H1 (cell line): ENCODE data around the gene EML4. TPM values are rescaled to one million over a fixed set of nuclear protein-coding genes. Genes with fewer than 3 reads are reported as not detected.

Experiments
- CTCF ChIA-PET: fragments of 300-600 bp; sonication (Branson Sonifier 250); formaldehyde crosslinking; loops from one replicate; lab custom pipeline; 2021; ENCODE audit not compliant: partially characterized antibody; lab: Charles Lee
- POLR2A ChIA-PET: fragments of 300-600 bp; sonication (Branson Sonifier 250); formaldehyde crosslinking; loops from one replicate; lab custom pipeline; 2021; ENCODE audit warnings: inconsistent platforms; ENCODE audit not compliant: partially characterized antibody; lab: Charles Lee
- DNase-seq, 2 experiments: peaks; one replicate each; pipeline versions ENCODE4 v3.0.0 to v3.0.0-alpha.2; 2010 to 2022; ENCODE audit warnings: low spot score in 2 of 2, low read depth in 1 of 2, mixed read lengths in 1 of 2
- FAIRE-seq: peaks from 2 replicates; lab custom pipeline; 2011; peaks lifted over from hg19 to GRCh38; lab: Jason Lieb, UNC
- H2AFZ ChIP-seq: 2 replicates; pipeline ENCODE4 v1.8.1; 2012; ENCODE audit warnings: low read length, inconsistent platforms
- H2AK5ac ChIP-seq: 2 replicates; pipeline ENCODE4 v1.6.1; 2013; ENCODE audit warnings: low read depth, low read length
- H2BK120ac ChIP-seq: replicated peaks from 2 replicates; pipeline ENCODE3; 2013; ENCODE audit warnings: low read depth, low read length, inconsistent platforms
- H2BK12ac ChIP-seq: 2 replicates; pipeline ENCODE4 v1.6.1; 2013; ENCODE audit warnings: low read depth, low read length
- H2BK15ac ChIP-seq: 2 replicates; pipeline ENCODE4 v1.6.1; 2013; ENCODE audit warnings: low read length
- H2BK20ac ChIP-seq: 2 replicates; pipeline ENCODE4 v1.6.1; 2013; ENCODE audit warnings: low read length
- H2BK5ac ChIP-seq: 2 replicates; pipeline ENCODE4 v1.6.1; 2013; ENCODE audit warnings: low read depth, low read length
- H3K14ac ChIP-seq: 2 replicates; pipeline ENCODE4 v1.6.1; 2013; ENCODE audit warnings: inconsistent platforms; ENCODE audit not compliant: insufficient read length
- H3K18ac ChIP-seq: 2 replicates; pipeline ENCODE4 v1.6.1; 2013; ENCODE audit warnings: low read length; ENCODE audit errors: extremely low read depth
- H3K23ac ChIP-seq: 2 replicates; pipeline ENCODE4 v1.6.1; 2013; ENCODE audit warnings: inconsistent platforms; ENCODE audit not compliant: insufficient read length
- H3K23me2 ChIP-seq: 2 replicates; pipeline ENCODE4 v1.6.1; 2013; ENCODE audit warnings: low read depth, low read length
- H3K27ac ChIP-seq: 2 replicates; pipeline ENCODE4 v1.6.1; 2011; ENCODE audit warnings: low read depth, low read length, inconsistent platforms
- H3K27me3 ChIP-seq, 4 experiments: replicated peaks in 1 of 4; 1 replicate in 1 of 4; 2 replicates in 3 of 4; pipeline versions ENCODE4 v1.6.1 to v1.8.1; 2011 to 2013; ENCODE audit warnings: low read length in 3 of 4, mild to moderate bottlenecking in 3 of 4, inconsistent platforms in 2 of 4, mixed read lengths in 2 of 4, moderate library complexity in 1 of 4; ENCODE audit not compliant: control insufficient read depth in 3 of 4, insufficient read depth in 3 of 4; ENCODE audit errors: extremely low read depth in 1 of 4
- H3K36me3 ChIP-seq, 4 experiments: 2 replicates each; pipeline versions ENCODE4 v1.6.1 to v1.8.1; 2011 to 2013; ENCODE audit warnings: mild to moderate bottlenecking in 4 of 4, low read length in 3 of 4, moderate library complexity in 2 of 4, control low read depth in 1 of 4, inconsistent platforms in 1 of 4; ENCODE audit not compliant: insufficient read depth in 4 of 4, control insufficient read depth in 2 of 4
- H3K4ac ChIP-seq: replicated peaks from 2 replicates; pipeline ENCODE3; 2013; ENCODE audit warnings: low read length, low read depth, mixed read lengths, inconsistent platforms; ENCODE audit not compliant: insufficient read length
- H3K4me1 ChIP-seq, 4 experiments: replicated peaks in 1 of 4; 1 replicate in 1 of 4; 2 replicates in 3 of 4; pipeline versions ENCODE4 v1.6.1 to v1.8.1; 2011 to 2013; ENCODE audit warnings: low read length in 3 of 4, inconsistent platforms in 2 of 4, mixed read lengths in 1 of 4; ENCODE audit not compliant: insufficient read depth in 4 of 4, control insufficient read depth in 3 of 4
- H3K4me2 ChIP-seq, 2 experiments: 2 replicates each; pipeline versions ENCODE4 v1.6.1 to v1.8.1; 2011 to 2013; ENCODE audit warnings: low read depth in 2 of 2, low read length in 2 of 2, control low read depth in 1 of 2, inconsistent platforms in 1 of 2, mild to moderate bottlenecking in 1 of 2; ENCODE audit not compliant: insufficient read depth in 1 of 2
- H3K4me3 ChIP-seq, 4 experiments: fragments of 200-600, 300-600 bp in 1 of 4; sonication (generic), shearing (Covaris generic), sonication (Bioruptor Twin) in 1 of 4; 2 replicates each; pipeline versions ENCODE4 v1.5.1 to v1.8.1; 2011 to 2016; ENCODE audit warnings: low read length in 4 of 4, low read depth in 3 of 4, control low read depth in 2 of 4, inconsistent platforms in 2 of 4, mild to moderate bottlenecking in 2 of 4, mixed read lengths in 1 of 4, moderate library complexity in 1 of 4; ENCODE audit not compliant: insufficient read depth in 2 of 4; ENCODE audit errors: extremely low read depth in 1 of 4
- H3K56ac ChIP-seq: replicated peaks from 2 replicates; pipeline ENCODE3; 2013; ENCODE audit warnings: low read depth, mild to moderate bottlenecking, mixed read lengths, low read length, inconsistent platforms; ENCODE audit not compliant: insufficient read length
- H3K79me1 ChIP-seq: 2 replicates; pipeline ENCODE4 v1.6.1; 2013; ENCODE audit warnings: low read depth, low read length, control low read depth
- H3K79me2 ChIP-seq, 2 experiments: 2 replicates each; pipeline versions ENCODE4 v1.6.1 to v1.8.1; 2012 to 2013; ENCODE audit warnings: low read length in 2 of 2, mild to moderate bottlenecking in 2 of 2, inconsistent platforms in 1 of 2; ENCODE audit not compliant: insufficient read depth in 2 of 2, control insufficient read depth in 1 of 2
- H3K9ac ChIP-seq, 4 experiments: replicated peaks in 1 of 4; 1 replicate in 1 of 4; 2 replicates in 3 of 4; pipeline versions ENCODE4 v1.6.1 to v1.8.1; 2011 to 2013; ENCODE audit warnings: low read depth in 3 of 4, low read length in 3 of 4, control low read depth in 2 of 4, mild to moderate bottlenecking in 2 of 4, moderate library complexity in 2 of 4, inconsistent platforms in 1 of 4; ENCODE audit errors: extremely low read depth in 1 of 4
- H3K9me3 ChIP-seq, 2 experiments: 2 replicates each; pipeline versions ENCODE4 v1.6.1 to v1.8.1; 2012 to 2013; ENCODE audit warnings: mild to moderate bottlenecking in 2 of 2, moderate library complexity in 2 of 2, control low read depth in 1 of 2, inconsistent platforms in 1 of 2, low read depth in 1 of 2, low read length in 1 of 2, mixed read lengths in 1 of 2; ENCODE audit not compliant: insufficient read depth in 2 of 2
- H4K20me1 ChIP-seq, 2 experiments: replicated peaks in 1 of 2; 2 replicates each; pipeline versions ENCODE3 to v1.8.1; 2011 to 2013; ENCODE audit warnings: inconsistent platforms in 2 of 2, low read length in 2 of 2, mild to moderate bottlenecking in 1 of 2; ENCODE audit not compliant: insufficient read depth in 2 of 2, control insufficient read depth in 1 of 2
- H4K5ac ChIP-seq: 2 replicates; pipeline ENCODE4 v1.6.1; 2013; ENCODE audit warnings: low read length, low read depth, mixed read lengths, inconsistent platforms; ENCODE audit not compliant: insufficient read length
- H4K8ac ChIP-seq: 2 replicates; pipeline ENCODE4 v1.8.0; 2013; ENCODE audit warnings: mild to moderate bottlenecking, moderate library complexity, low read length, inconsistent platforms; ENCODE audit not compliant: insufficient read depth; ENCODE audit errors: extremely low read depth
- H4K91ac ChIP-seq: replicated peaks from 2 replicates; pipeline ENCODE3; 2013; ENCODE audit warnings: low read length, mixed read lengths, inconsistent platforms; ENCODE audit not compliant: insufficient read length
- ASH2L ChIP-seq: fragments of 200-600, 300-600 bp; sonication (generic); IDR thresholded peaks from one replicate; pipeline ENCODE4 v1.7.1; 2017; ENCODE audit warnings: low read length
- ATF3 ChIP-seq: IDR thresholded peaks from 2 replicates; pipeline ENCODE4 v1.6.1; 2011; ENCODE audit warnings: low read depth, mild to moderate bottlenecking, low read length; ENCODE audit not compliant: insufficient read depth
- BCL11A ChIP-seq, 2 experiments: IDR thresholded peaks; one replicate each; pipeline ENCODE4 v1.6.1; 2011; ENCODE audit warnings: low read depth in 2 of 2, low read length in 2 of 2, mild to moderate bottlenecking in 2 of 2
- BRCA1 ChIP-seq: IDR thresholded peaks from 2 replicates; pipeline ENCODE4 v1.6.1; 2012; ENCODE audit warnings: low read depth, low read length, improper control_type of control experiment
- CBX8 ChIP-seq: fragments of 300-800, 300-1000 bp; sonication (generic); IDR thresholded peaks from 2 replicates; pipeline ENCODE4 v1.7.1; 2016; ENCODE audit warnings: low read depth, low read length, borderline replicate concordance
- CEBPB ChIP-seq: IDR thresholded peaks from 2 replicates; pipeline ENCODE4 v1.6.1; 2012; ENCODE audit warnings: low read depth, low read length
- CHD2 ChIP-seq: IDR thresholded peaks from 2 replicates; pipeline ENCODE4 v1.6.1; 2012; ENCODE audit warnings: low read length, improper control_type of control experiment
- GABPA ChIP-seq: IDR thresholded peaks from 2 replicates; pipeline ENCODE4 v1.6.1; 2011; ENCODE audit warnings: mild to moderate bottlenecking, low read length, moderate library complexity, borderline replicate concordance; ENCODE audit not compliant: insufficient read depth
- KDM4A ChIP-seq: IDR thresholded peaks from one replicate; pipeline ENCODE4 v1.7.1; 2012; ENCODE audit warnings: low read depth, mild to moderate bottlenecking, moderate library complexity, low read length, inconsistent platforms; ENCODE audit not compliant: severe bottlenecking
- POLR2A ChIP-seq, 2 experiments: IDR thresholded peaks; 1 replicate in 1 of 2; 2 replicates in 1 of 2; pipeline ENCODE4 v1.6.1; 2011; ENCODE audit warnings: low read depth in 2 of 2, low read length in 2 of 2, mild to moderate bottlenecking in 2 of 2; ENCODE audit errors: control extremely low read depth in 1 of 2
- POLR2AphosphoS5 ChIP-seq: IDR thresholded peaks from 2 replicates; pipeline ENCODE4 v1.6.1; 2011; ENCODE audit warnings: low read depth, low read length
- RAD21 ChIP-seq, 2 experiments: IDR thresholded peaks in 1 of 2; conservative IDR thresholded peaks in 1 of 2; 2 replicates each; pipeline ENCODE4 v1.6.1; 2011; ENCODE audit warnings: low read depth in 2 of 2, low read length in 2 of 2, improper control_type of control experiment in 1 of 2, inconsistent platforms in 1 of 2, mild to moderate bottlenecking in 1 of 2, moderate library complexity in 1 of 2
- SP1 ChIP-seq: IDR thresholded peaks from 2 replicates; pipeline ENCODE4 v1.6.1; 2011; ENCODE audit warnings: low read depth, low read length
- TBP ChIP-seq: IDR thresholded peaks from 2 replicates; pipeline ENCODE4 v1.6.1; 2011; ENCODE audit warnings: low read depth, low read length, improper control_type of control experiment
- WGBS, 2 experiments: shearing (Covaris generic) in 1 of 2; methylation state at CpG; one replicate each; pipeline versions ENCODE4 v1.1.6 to v1.1.7; 2013 to 2015; ENCODE audit warnings: low lambda C conversion rate in 2 of 2, mixed read lengths in 2 of 2, inconsistent platforms in 1 of 2, low coverage in 1 of 2, missing lambda C conversion rate in 1 of 2; ENCODE audit not compliant: insufficient replicate concordance in 2 of 2, insufficient coverage in 1 of 2, insufficient read length in 1 of 2; ENCODE audit errors: extremely low coverage in 1 of 2, missing lambda C conversion rate in 1 of 2; 5-methylcytosine and 5-hydroxymethylcytosine counted together
- polyA plus RNA-seq, 7 experiments: library from polyadenylated mRNA; depleted of rRNA in 3 of 7; stranded (reverse) in 5 of 7; unstranded in 2 of 7; fragments of >200 nt in 5 of 7; fragments of 200-250 nt in 2 of 7; gene quantifications; 1 replicate in 5 of 7; 2 replicates in 1 of 7; 4 replicates in 1 of 7; pipeline versions ENCODE4 v1.2.1 to v1.2.3, GENCODE V29; 2011 to 2013; ENCODE audit warnings: missing spikeins in 2 of 7, mixed read lengths in 2 of 7
- total RNA-seq: library from RNA; stranded (reverse); fragmentation: NEBNext Ultra II Directional; extraction: Animal tissue kit (Norgen Biotek cat#: 25700); gene quantifications from 2 replicates; pipeline ENCODE4 v1.2.1, GENCODE V29; 2021

EML4 gene
- total and polyA plus RNA-seq, 2 of the 8 experiments (the other 6 are each of a cell fraction or from before 2014, with no cell fraction given): 50.1 to 104 TPM

GRCh38 chr2:42210203-42210602 lies 41.0 kb downstream of the EML4 start:
- FAIRE-seq (no peak), DNase-seq (no peak)
- ChIA-PET CTCF (interaction anchor here (0.6 kb wide), 1 partner anchor 130 kb away, joined by 3 read pairs; no protein-coding TSS in a partner anchor), POLR2A (no interaction called here)
- Histone ChIP-seq H3K36me3 (no peaks in the 10 kb centered on the region), H3K9me3 (no peaks in the 10 kb centered on the region), H3K4me1 (no peaks in the 10 kb centered on the region), H4K5ac (no peak overlapping the region), H3K14ac (no peak overlapping the region), H3K79me2 (peaks cover 0 to 79% of the 10 kb centered on the region in 2 experiments; a peak in 2 of 4 replicates), H3K27me3 (no peaks in the 10 kb centered on the region), H3K9ac (no peak overlapping the region), H2BK15ac (no peak overlapping the region), H3K4ac (no peak overlapping the region), H2AK5ac (no peak overlapping the region), H3K79me1 (peaks cover 5% of the 10 kb centered on the region; the same call in 1 of the 2 replicates), H4K8ac (no peak overlapping the region), H2AFZ (no peak overlapping the region), H4K20me1 (peaks cover 4 to 5% of the 10 kb centered on the region in 2 experiments), H3K23me2 (no peaks in the 10 kb centered on the region), H4K91ac (no peak overlapping the region), H3K27ac (no peak overlapping the region), H3K23ac (no peak overlapping the region), H3K4me3 (no peak overlapping the region), H2BK20ac (no peak overlapping the region), H2BK5ac (no peak overlapping the region), H3K4me2 (no peak overlapping the region), H3K18ac (no peak overlapping the region), H3K56ac (no peak overlapping the region), H2BK120ac (no peak overlapping the region), H2BK12ac (no peak overlapping the region)
- 89% methylated on average over 2 of the region's 2 CpGs; no CpG with 5 or more reads in 1 of the 2 experiments for WGBS, 2 experiments
- TF ChIP-seq CBX8 (no peak), ASH2L (no peak), ATF3 (no peak), RAD21 (IDR thresholded peaks at IDR 0.05 in 1 of 2, conservative IDR thresholded peaks at IDR 0.05 in 1 of 2; ENCODE audit: low read depth in 2 of 2, low read length in 2 of 2) (no peak), GABPA (no peak), POLR2AphosphoS5 (no peak), TBP (no peak), CHD2 (no peak), BRCA1 (no peak), POLR2A (IDR thresholded peaks at IDR 0.05; ENCODE audit: control extremely low read depth in 1 of 2, low read depth in 2 of 2, low read length in 2 of 2) (no peak), SP1 (no peak), KDM4A (no peak), CEBPB (no peak), BCL11A (IDR thresholded peaks at IDR 0.05; ENCODE audit: low read depth in 2 of 2, low read length in 2 of 2) (no peak)
